ENCODE results near the gene TMEM132D. TPM values are rescaled to one million over a fixed set of nuclear protein-coding genes. Genes with fewer than 3 reads are reported as not detected.

TMEM132D gene
- total and polyA plus RNA-seq, 2 of the 4 experiments (the other 2 are of a cell fraction) = not detected

DNA sequence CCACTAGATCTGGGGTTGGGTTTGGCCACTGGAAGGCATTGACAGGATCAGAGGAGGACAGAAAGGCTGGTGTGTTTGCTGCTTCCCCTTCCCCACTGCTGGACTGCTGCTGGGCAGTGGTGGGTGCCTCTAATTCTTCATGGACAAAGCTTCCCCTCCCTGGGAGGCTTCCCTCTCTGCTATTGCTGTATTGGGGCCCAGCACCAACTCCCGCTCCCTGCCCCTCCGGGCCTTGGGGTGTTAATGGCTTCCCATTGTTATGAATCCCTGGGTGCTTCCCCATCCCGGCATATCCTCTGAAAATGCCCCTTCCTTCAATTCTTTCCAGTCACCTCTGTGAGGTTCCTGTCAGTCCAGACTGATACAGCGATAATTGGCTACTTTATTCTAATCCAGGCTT is 740.4 kb downstream of the TMEM132D start:
- H4K5ac ChIP-seq (ENCODE audit: low read depth, low read length) = no peak overlapping the region
- dilution Hi-C loops (cut with HindIII; ENCODE audit: low sequenced_read_pairs, unreplicated experiment) = no loop called here
- no peak overlapping the region for H2AK5ac ChIP-seq (ENCODE audit: low read depth, low read length)
- H3K9ac ChIP-seq (ENCODE audit: low read depth, low read length) = no peak overlapping the region
- POLR2A ChIA-PET (ENCODE audit: unreplicated experiment) = no interaction called here
- no peak overlapping the region for H3K27ac ChIP-seq (ENCODE audit: insufficient read depth, low read length)
- H2BK15ac ChIP-seq (ENCODE audit: low read depth, low read length) = no peak overlapping the region
- in situ Hi-C loops (cut with MboI; ENCODE audit: low sequenced_read_pairs) = no loop called here
- no peak overlapping the region for H3K4ac ChIP-seq (ENCODE audit: low read depth, low read length)
- H4K8ac ChIP-seq (ENCODE audit: low read depth in 2 of 2, low read length in 2 of 2) = no peak overlapping the region
- no peak overlapping the region for H3K18ac ChIP-seq (ENCODE audit: low read depth, low read length)
- no peaks in the 10 kb centered on the region for H4K20me1 ChIP-seq (ENCODE audit: insufficient read depth, low read length)
- no peak overlapping the region for H2BK5ac ChIP-seq (ENCODE audit: low read depth, low read length, poor library complexity, severe bottlenecking)
- no peak overlapping the region for H3K14ac ChIP-seq (replicated peaks; ENCODE audit: low read depth, low read length)
- H2BK120ac ChIP-seq (ENCODE audit: low read depth, low read length) = no peak overlapping the region
- H3K27me3 ChIP-seq (ENCODE audit: control insufficient read depth, insufficient read depth, low read length) = no peaks in the 10 kb centered on the region
- BruUV-seq (replicated peaks) = no TSS peak
- H3K56ac ChIP-seq (ENCODE audit: extremely low read depth, insufficient read depth, low read length) = no peak overlapping the region
- no peak overlapping the region for H2AK9ac ChIP-seq (replicated peaks; ENCODE audit: low read depth, low read length, poor library complexity)
- no peak overlapping the region for H3K4me3 ChIP-seq (ENCODE audit: insufficient read depth, low read depth, low read length)
- no peaks in the 10 kb centered on the region for H3K4me1 ChIP-seq (ENCODE audit: control insufficient read depth, insufficient read depth, low read length)
- H3K9me3 ChIP-seq (ENCODE audit: control insufficient read depth, insufficient read depth, low read length) = peaks cover 24% of the 10 kb centered on the region
- ATAC-seq (ENCODE audit: low read depth) = no peak
- H2AFZ ChIP-seq (replicated peaks; ENCODE audit: low read length, poor library complexity) = no peak overlapping the region
- no peak overlapping the region for H2BK20ac ChIP-seq (ENCODE audit: low read depth, low read length)
- H4K91ac ChIP-seq (ENCODE audit: insufficient read depth, low read depth, low read length) = no peak overlapping the region
- H3K36me3 ChIP-seq (ENCODE audit: control insufficient read depth, insufficient read depth, low read length) = no peaks in the 10 kb centered on the region
- 50% methylated on average over 2 of the region's 4 CpGs; no CpG with 5 or more reads in 1 of the 2 experiments for WGBS, 2 experiments (ENCODE audit: extremely low coverage in 2 of 2, insufficient read length in 1 of 2)
- no peak for TF ChIP-seq SMC3 (IDR thresholded peaks at IDR 0.05; ENCODE audit: low read depth, low read length)
- no peaks in the 10 kb centered on the region for H3K9me1 ChIP-seq (ENCODE audit: insufficient read depth, low read length)
- H3K4me2 ChIP-seq (ENCODE audit: low read depth, low read length) = no peak overlapping the region
- CTCF ChIA-PET = no interaction called here
- no peaks in the 10 kb centered on the region for H3K79me1 ChIP-seq (ENCODE audit: low read depth in 1 of 2, low read length in 2 of 2)
- H3K23ac ChIP-seq (ENCODE audit: low read depth, low read length) = no peak overlapping the region
- no peak for DNase-seq
- intact Hi-C loops (cut with micrococcal nuclease) = no loop called here
